Activated naive CD4-positive, alpha-beta T cell treated with anti-CD3 and anti-CD28 coated beads, Interleukin-2, amount 50 U/mL, for 16 hours (primary cell): Measurements from ENCODE around the gene IGFALS.

Experiments
- DNase-seq: peaks from one replicate; pipeline ENCODE4 v3.0.0-alpha.2; 2020

Gene IGFALS

GRCh38 chr16:1793578-1794220 lies at the start of gene IGFALS:
IGFALS (minus strand) TSS chr16:1793705; CDS start chr16:1793652, 53 bp downstream.
- DNase-seq, result no peak

- no peak for DNase-seq
Observed at GRCh38 chr16:1839554-1839953, 46.0 kb upstream of the IGFALS start.

- DNase-seq, result no peak
Observed at GRCh38 chr16:1834096-1834495, 40.6 kb upstream of the IGFALS start.

GRCh38 chr16:1832838-1833454 lies 39.4 kb upstream of the IGFALS start:
- no peak for DNase-seq

- DNase-seq, result no peak
Observed at GRCh38 chr16:1831186-1832075, 37.9 kb upstream of the IGFALS start.

GRCh38 chr16:1830213-1830612 lies 36.7 kb upstream of the IGFALS start:
- no peak for DNase-seq

- DNase-seq, result no peak
Observed at GRCh38 chr16:1828645-1829410, 35.3 kb upstream of the IGFALS start.

- DNase-seq, result peak; percentile 89
Observed at GRCh38 chr16:1826691-1827573, 33.4 kb upstream of the IGFALS start, which contains the start of the genes FAHD1 and HAGH. FAHD1 (plus strand) TSS chr16:1827206; CDS start chr16:1827239, 33 bp downstream. HAGH (minus strand) TSS chr16:1826825; CDS start chr16:1826787, 38 bp downstream.

GRCh38 chr16:1825864-1826690 lies 32.6 kb upstream of the IGFALS start:
- DNase-seq, result peak; percentile 77

GRCh38 chr16:1825381-1825863 lies 31.9 kb upstream of the IGFALS start:
- DNase-seq, result no peak

- no peak for DNase-seq
Observed at GRCh38 chr16:1823821-1824220, 30.3 kb upstream of the IGFALS start.

GRCh38 chr16:1822801-1823200 lies 29.3 kb upstream of the IGFALS start:
- DNase-seq, result no peak

- no peak for DNase-seq
Observed at GRCh38 chr16:1821861-1822611, 28.5 kb upstream of the IGFALS start.

GRCh38 chr16:1820946-1821290 lies 27.4 kb upstream of the IGFALS start:
- DNase-seq, result no peak

- no peak for DNase-seq
Observed at GRCh38 chr16:1820096-1820945, 26.8 kb upstream of the IGFALS start.

- DNase-seq, result no peak
Observed at GRCh38 chr16:1819611-1820010, 26.1 kb upstream of the IGFALS start.

GRCh38 chr16:1818873-1819525 lies 25.5 kb upstream of the IGFALS start:
- DNase-seq, result no peak

- no peak for DNase-seq
Observed at GRCh38 chr16:1818204-1818872, 24.8 kb upstream of the IGFALS start.
